Chondrocyte (in vitro differentiated cells): ENCODE data around the gene NUAK1. TPM values are rescaled to one million over a fixed set of nuclear protein-coding genes. Genes with fewer than 3 reads are reported as not detected.
A peak's percentile ranks its signal among the peaks of the same experiment; 100 is the strongest.

Source experiments
- DNase-seq: peaks from one replicate; pipeline ENCODE4 v3.0.0; 2021; ENCODE audit warnings: mixed read lengths, low spot score
- H3K27ac Mint-ChIP-seq: one replicate; pipeline ENCODE4 v1.8.0; 2021; ENCODE audit warnings: mild to moderate bottlenecking, moderate library complexity, mixed read lengths; ENCODE audit not compliant: unreplicated experiment
- H3K27me3 Mint-ChIP-seq: 2 replicates; pipeline ENCODE4 v1.8.0; 2021; ENCODE audit warnings: low read depth, mixed read lengths
- H3K36me3 Mint-ChIP-seq: 2 replicates; pipeline ENCODE4 v1.8.0; 2021; ENCODE audit warnings: low read depth, mixed read lengths
- H3K4me1 Mint-ChIP-seq: 2 replicates; pipeline ENCODE4 v1.8.0; 2021; ENCODE audit warnings: low read depth, mild to moderate bottlenecking, mixed read lengths
- H3K4me3 Mint-ChIP-seq: one replicate; pipeline ENCODE4 v1.8.0; 2021; ENCODE audit warnings: mild to moderate bottlenecking, moderate library complexity, mixed read lengths; ENCODE audit not compliant: unreplicated experiment
- H3K9me3 Mint-ChIP-seq: 2 replicates; pipeline ENCODE4 v1.8.0; 2021; ENCODE audit warnings: low read depth, mixed read lengths
- total RNA-seq: library from RNA; stranded (reverse); gene quantifications from 3 replicates; pipeline ENCODE4 v1.2.1, GENCODE V29; 2021
- TF ChIP-seq, protein P1 (sequence below): fragments of 200-600 bp; sonication (generic); IDR thresholded peaks from 2 replicates; pipeline ENCODE4 v1.5.0; 2021; ENCODE audit warnings: antibody characterized with exemption, mild to moderate bottlenecking, moderate library complexity

Gene NUAK1
- total RNA-seq, 1 donor from 2014 or later, result 78.1 TPM

DNA sequence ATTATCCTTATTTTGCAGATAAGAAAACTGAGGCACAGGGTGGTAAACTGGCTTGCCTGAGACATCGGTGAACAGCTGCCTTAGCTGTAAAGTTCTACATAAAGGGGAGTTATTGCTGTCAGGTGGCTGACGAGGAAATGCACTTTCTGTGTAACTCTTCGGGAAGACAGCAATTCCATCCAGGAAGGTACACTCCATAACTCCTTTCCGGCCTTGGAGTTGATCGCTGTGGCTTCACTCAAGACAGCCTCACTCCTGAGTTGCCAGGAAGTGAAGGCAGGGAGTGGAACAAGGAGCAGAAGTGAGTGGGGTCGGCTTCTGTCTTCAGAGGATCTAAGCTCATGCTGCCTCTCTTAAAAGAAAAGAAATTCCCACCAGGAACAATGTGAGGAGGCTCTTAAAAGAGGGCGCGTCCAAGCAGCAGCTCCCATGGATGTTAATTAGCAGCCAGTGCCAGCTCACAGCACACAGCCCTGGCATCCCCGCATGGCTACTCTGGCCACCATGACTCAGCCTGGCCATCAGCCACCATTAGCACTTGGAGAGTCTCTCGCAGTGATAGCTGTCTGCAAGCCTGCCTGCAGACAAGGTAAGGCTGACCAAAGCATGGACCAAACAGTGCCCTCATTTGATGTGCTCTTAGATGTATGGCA lies 60.3 kb downstream of the NUAK1 start:
- Mint-ChIP-seq H3K27me3 (no peaks in the 10 kb centered on the region), H3K36me3 (peaks cover 51% of the 10 kb centered on the region), H3K9me3 (no peaks in the 10 kb centered on the region), H3K4me1 (peaks cover 98% of the 10 kb centered on the region), H3K4me3 (no peak overlapping the region), H3K27ac (peak overlapping the region; percentile 97)
- TF ChIP-seq, protein P1, sequence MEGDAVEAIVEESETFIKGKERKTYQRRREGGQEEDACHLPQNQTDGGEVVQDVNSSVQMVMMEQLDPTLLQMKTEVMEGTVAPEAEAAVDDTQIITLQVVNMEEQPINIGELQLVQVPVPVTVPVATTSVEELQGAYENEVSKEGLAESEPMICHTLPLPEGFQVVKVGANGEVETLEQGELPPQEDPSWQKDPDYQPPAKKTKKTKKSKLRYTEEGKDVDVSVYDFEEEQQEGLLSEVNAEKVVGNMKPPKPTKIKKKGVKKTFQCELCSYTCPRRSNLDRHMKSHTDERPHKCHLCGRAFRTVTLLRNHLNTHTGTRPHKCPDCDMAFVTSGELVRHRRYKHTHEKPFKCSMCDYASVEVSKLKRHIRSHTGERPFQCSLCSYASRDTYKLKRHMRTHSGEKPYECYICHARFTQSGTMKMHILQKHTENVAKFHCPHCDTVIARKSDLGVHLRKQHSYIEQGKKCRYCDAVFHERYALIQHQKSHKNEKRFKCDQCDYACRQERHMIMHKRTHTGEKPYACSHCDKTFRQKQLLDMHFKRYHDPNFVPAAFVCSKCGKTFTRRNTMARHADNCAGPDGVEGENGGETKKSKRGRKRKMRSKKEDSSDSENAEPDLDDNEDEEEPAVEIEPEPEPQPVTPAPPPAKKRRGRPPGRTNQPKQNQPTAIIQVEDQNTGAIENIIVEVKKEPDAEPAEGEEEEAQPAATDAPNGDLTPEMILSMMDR, result no peak
- DNase-seq, result no peak

DNA sequence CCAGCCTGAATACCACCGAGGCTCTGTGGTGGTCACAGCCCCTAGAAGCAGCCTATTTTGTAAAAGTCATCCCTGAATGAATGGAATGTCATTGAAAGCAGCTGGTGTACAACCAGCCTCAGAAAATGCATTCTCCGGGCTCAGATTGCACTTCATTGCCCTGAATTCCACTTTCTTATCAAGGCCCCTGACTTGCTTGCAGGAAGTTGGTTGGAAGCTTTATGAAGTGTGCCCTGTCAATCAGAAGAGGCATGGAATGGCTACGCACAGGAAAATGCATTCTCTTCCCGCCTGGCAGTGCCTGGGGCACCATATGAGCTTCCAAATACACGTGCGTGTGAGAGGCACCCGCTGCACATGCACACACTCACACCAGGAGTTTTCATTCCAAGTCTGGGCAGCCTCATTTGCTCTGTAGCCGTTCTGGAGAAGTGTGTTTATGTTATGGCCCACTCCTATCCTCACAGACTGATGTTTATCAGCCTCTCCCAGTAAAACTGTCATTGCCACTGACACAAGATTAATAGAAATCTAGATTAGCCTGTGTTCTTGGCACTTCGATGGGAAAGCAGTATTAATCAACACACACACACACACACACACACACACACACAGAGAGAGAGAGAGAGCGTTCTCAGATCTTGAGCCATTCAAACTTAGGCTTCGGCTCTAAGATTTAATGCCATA lies 63.9 kb downstream of the NUAK1 start:
- Mint-ChIP-seq H3K4me1 (peaks cover 96% of the 10 kb centered on the region), H3K27me3 (no peaks in the 10 kb centered on the region), H3K27ac (peak overlapping the region; percentile 90), H3K36me3 (peaks cover 54% of the 10 kb centered on the region), H3K4me3 (no peak overlapping the region), H3K9me3 (no peaks in the 10 kb centered on the region)
- no peak for DNase-seq
- TF ChIP-seq, protein P1, result no peak

DNA sequence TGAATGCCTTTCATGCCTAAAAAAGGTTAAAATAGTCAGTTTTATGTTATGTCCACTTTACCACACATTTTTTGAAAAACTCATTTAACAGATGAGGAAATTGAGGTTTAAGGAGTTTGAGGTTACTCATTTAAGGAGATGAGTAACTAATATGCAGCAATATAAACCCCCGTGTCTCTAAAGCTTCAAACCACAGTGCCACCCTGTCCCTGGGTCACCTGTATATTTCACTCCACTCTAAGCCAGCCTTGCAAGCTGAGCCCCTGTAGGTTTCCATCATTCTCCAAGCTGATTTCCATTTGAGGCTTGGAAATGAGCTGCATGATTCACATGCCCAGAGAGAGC lies 64.4 kb downstream of the NUAK1 start:
- Mint-ChIP-seq H3K4me3 (no peak overlapping the region), H3K9me3 (no peaks in the 10 kb centered on the region), H3K36me3 (peaks cover 55% of the 10 kb centered on the region), H3K27me3 (no peaks in the 10 kb centered on the region), H3K27ac (peak overlapping the region; percentile 90), H3K4me1 (peaks cover 91% of the 10 kb centered on the region)
- TF ChIP-seq, protein P1, result no peak
- no peak for DNase-seq

DNA sequence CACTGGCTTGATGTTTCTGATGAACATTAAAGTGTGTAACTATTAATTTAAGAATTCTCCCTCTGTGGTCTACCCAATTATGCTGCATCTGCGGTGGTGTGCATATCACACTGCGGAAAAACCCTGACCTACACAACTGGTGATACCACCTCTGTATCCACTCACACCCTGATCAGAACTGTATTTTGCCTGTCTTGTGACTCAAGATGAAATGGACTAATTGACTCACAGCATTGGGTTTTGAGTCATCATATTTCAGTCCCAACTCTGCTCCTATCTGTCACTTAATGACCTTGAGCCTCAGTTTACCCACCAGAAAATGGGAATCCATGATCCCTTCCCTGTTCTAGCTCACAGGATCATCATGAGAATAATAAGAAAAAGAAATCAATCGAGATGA lies 65.6 kb downstream of the NUAK1 start:
- Mint-ChIP-seq H3K4me1 (peaks cover 79% of the 10 kb centered on the region), H3K9me3 (no peaks in the 10 kb centered on the region), H3K27me3 (no peaks in the 10 kb centered on the region), H3K27ac (peak overlapping the region; percentile 82), H3K36me3 (peaks cover 52% of the 10 kb centered on the region), H3K4me3 (no peak overlapping the region)
- TF ChIP-seq, protein P1, result no peak
- DNase-seq, result no peak

DNA sequence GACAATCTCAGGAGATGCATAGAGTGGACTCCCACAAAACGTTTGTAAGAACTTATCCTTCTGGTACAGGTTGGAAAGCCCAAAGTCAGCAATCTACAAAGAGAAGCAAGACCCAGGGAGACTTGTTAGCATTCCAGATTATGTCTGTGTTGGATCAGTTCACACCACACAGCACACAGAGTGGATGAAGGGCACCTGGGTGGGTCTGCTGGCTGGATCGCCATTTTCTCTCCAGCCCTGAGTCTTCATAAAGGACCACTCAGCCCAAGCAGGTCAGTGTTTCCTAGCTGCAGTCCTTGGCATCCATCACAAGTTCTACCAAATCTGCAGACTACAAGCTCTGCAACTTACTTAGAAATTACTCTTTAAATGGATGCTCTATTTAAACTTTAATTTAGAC lies 66.0 kb downstream of the NUAK1 start:
- Mint-ChIP-seq H3K9me3 (no peaks in the 10 kb centered on the region), H3K27ac (peak overlapping the region; percentile 82), H3K4me3 (no peak overlapping the region), H3K27me3 (no peaks in the 10 kb centered on the region), H3K36me3 (peaks cover 54% of the 10 kb centered on the region), H3K4me1 (peaks cover 75% of the 10 kb centered on the region)
- DNase-seq, result no peak
- TF ChIP-seq, protein P1, result no peak
